Liver (tissue), 9 donors: ENCODE results near the gene PADI3. TPM values are rescaled to one million over a fixed set of nuclear protein-coding genes. Genes with fewer than 3 reads are reported as not detected.

ENCODE experiments used
- DNase-seq: peaks from one replicate; pipeline ENCODE4 v3.0.0-alpha.2; 2017; ENCODE audit warnings: low spot score
- H3K27ac ChIP-seq, 2 donors: one replicate each; pipeline ENCODE4 v1.7.0; 2013; ENCODE audit warnings: inconsistent platforms in 2 of 2, low read length in 2 of 2, control low read depth in 1 of 2, low read depth in 1 of 2, mild to moderate bottlenecking in 1 of 2
- H3K27me3 ChIP-seq, 4 donors: one replicate each; pipeline versions ENCODE4 v1.6.1 to v1.7.0; 2013; ENCODE audit warnings: low read length in 3 of 4, inconsistent platforms in 1 of 4, mild to moderate bottlenecking in 1 of 4, moderate library complexity in 1 of 4; ENCODE audit not compliant: control insufficient read depth in 4 of 4, insufficient read depth in 4 of 4
- H3K36me3 ChIP-seq, 4 donors: one replicate each; pipeline versions ENCODE4 v1.6.1 to v1.7.0; 2013; ENCODE audit warnings: low read length in 3 of 4, mild to moderate bottlenecking in 3 of 4, low read depth in 1 of 4, moderate library complexity in 1 of 4; ENCODE audit not compliant: control insufficient read depth in 4 of 4, insufficient read depth in 3 of 4
- H3K4me1 ChIP-seq, 4 donors: one replicate each; pipeline versions ENCODE4 v1.6.1 to v1.7.0; 2013; ENCODE audit warnings: low read length in 3 of 4, mild to moderate bottlenecking in 3 of 4, moderate library complexity in 1 of 4; ENCODE audit not compliant: control insufficient read depth in 4 of 4, insufficient read depth in 4 of 4
- H3K4me3 ChIP-seq, 3 donors: one replicate each; pipeline versions ENCODE4 v1.6.1 to v1.7.0; 2013; ENCODE audit warnings: low read length in 3 of 3, control low read depth in 1 of 3, low read depth in 1 of 3, mild to moderate bottlenecking in 1 of 3
- H3K9ac ChIP-seq, 2 donors: one replicate each; pipeline ENCODE4 v1.7.0; 2013; ENCODE audit warnings: low read length in 2 of 2, mild to moderate bottlenecking in 2 of 2, moderate library complexity in 2 of 2, control low read depth in 1 of 2, low read depth in 1 of 2
- H3K9me3 ChIP-seq, 4 donors: one replicate each; pipeline versions ENCODE4 v1.6.1 to v1.7.0; 2013; ENCODE audit warnings: low read length in 3 of 4; ENCODE audit not compliant: control insufficient read depth in 4 of 4
- ATF3 ChIP-seq: IDR thresholded peaks from 2 replicates; pipeline ENCODE4 v1.6.1; 2016; ENCODE audit warnings: antibody characterized with exemption
- EGR1 ChIP-seq, 2 donors: IDR thresholded peaks; 2 replicates each; pipeline ENCODE4 v1.6.1; 2016 to 2018; ENCODE audit warnings: antibody characterized with exemption in 2 of 2, low read depth in 2 of 2
- FOXA1 ChIP-seq: IDR thresholded peaks from 2 replicates; pipeline ENCODE4 v1.6.1; 2016; ENCODE audit warnings: antibody characterized with exemption
- FOXA2 ChIP-seq: IDR thresholded peaks from 2 replicates; pipeline ENCODE4 v1.6.1; 2016; ENCODE audit warnings: antibody characterized with exemption
- GABPA ChIP-seq, 2 donors: IDR thresholded peaks in 1 of 2; conservative IDR thresholded peaks in 1 of 2; 2 replicates each; pipeline ENCODE4 v1.6.1; 2016; ENCODE audit warnings: antibody characterized with exemption in 2 of 2, mild to moderate bottlenecking in 1 of 2, moderate library complexity in 1 of 2
- HNF4A ChIP-seq, 2 donors: conservative IDR thresholded peaks; 2 replicates each; pipeline ENCODE4 v1.6.1; 2016; ENCODE audit warnings: antibody characterized with exemption in 2 of 2, mild to moderate bottlenecking in 2 of 2
- HNF4G ChIP-seq: IDR thresholded peaks from 2 replicates; pipeline ENCODE4 v1.6.1; 2016; ENCODE audit warnings: antibody characterized with exemption
- JUND ChIP-seq, 2 donors: IDR thresholded peaks; 2 replicates each; pipeline ENCODE4 v1.6.1; 2016; ENCODE audit warnings: antibody characterized with exemption in 2 of 2
- NR2F2 ChIP-seq: IDR thresholded peaks from 2 replicates; pipeline ENCODE4 v1.6.1; 2016; ENCODE audit warnings: antibody characterized with exemption
- RAD21 ChIP-seq, 2 donors: IDR thresholded peaks; 2 replicates each; pipeline ENCODE4 v1.6.1; 2016; ENCODE audit warnings: antibody characterized with exemption in 2 of 2, mild to moderate bottlenecking in 2 of 2
- REST ChIP-seq: IDR thresholded peaks from 2 replicates; pipeline ENCODE4 v1.6.1; 2016; ENCODE audit warnings: antibody characterized with exemption, mild to moderate bottlenecking
- RXRA ChIP-seq, 2 donors: IDR thresholded peaks; 2 replicates each; pipeline ENCODE4 v1.6.1; 2017 to 2018; ENCODE audit warnings: antibody characterized with exemption in 2 of 2, mild to moderate bottlenecking in 1 of 2
- SP1 ChIP-seq: IDR thresholded peaks from 2 replicates; pipeline ENCODE4 v1.6.1; 2018; ENCODE audit warnings: antibody characterized with exemption, mild to moderate bottlenecking
- TAF1 ChIP-seq: conservative IDR thresholded peaks from 2 replicates; pipeline ENCODE4 v1.6.1; 2016; ENCODE audit warnings: antibody characterized with exemption, mild to moderate bottlenecking
- YY1 ChIP-seq: IDR thresholded peaks from 2 replicates; pipeline ENCODE4 v1.6.1; 2016; ENCODE audit warnings: antibody characterized with exemption, mild to moderate bottlenecking
- whole genome bisulfite sequencing: extraction: QIAGEN DNeasy Blood & Tissue Kit; methylation state at CpG from one replicate; pipeline ENCODE4 v1.1.7; 2013; 5-methylcytosine and 5-hydroxymethylcytosine counted together
- polyA plus RNA-seq, 2 donors: library from polyadenylated mRNA; stranded (reverse) in 1 of 2; unstranded in 1 of 2; fragments of 200-250 nt in 1 of 2; fragments of >200 nt in 1 of 2; fragmentation: Nextera tagmentation in 1 of 2; extraction: Ambion mirVana in 1 of 2; gene quantifications; one replicate each; pipeline versions ENCODE4 v1.2.1 to v1.2.3, GENCODE V29; 2013 to 2015
- total RNA-seq, 2 donors: library from RNA; depleted of rRNA; stranded (reverse); fragments of >200 nt; gene quantifications; one replicate each; pipeline ENCODE4 v1.2.3, GENCODE V29; 2014
- TF ChIP-seq, protein P1 (sequence below): IDR thresholded peaks from 2 replicates; pipeline ENCODE4 v1.6.1; 2016; ENCODE audit warnings: antibody characterized with exemption
- TF ChIP-seq, protein P2 (sequence below): fragments of 150-350 bp; IDR thresholded peaks from 2 replicates; pipeline ENCODE4 v1.5.1; 2017; ENCODE audit warnings: improper control_type of control experiment, low read depth, low read length; ENCODE audit not compliant: missing input control
- TF ChIP-seq, protein P3 (sequence below): IDR thresholded peaks from 2 replicates; pipeline ENCODE4 v1.6.1; 2016; ENCODE audit warnings: antibody characterized with exemption
- donor health status: healthy.
- donor health status: healthy.
- donor health status: healthy.
- donor health status: healthy.
- donor health status: healthy.

PADI3 gene
- total and polyA plus RNA-seq, 4 donors: not detected

- TF ChIP-seq HNF4G (no peak), FOXA2 (no peak), EGR1 (IDR thresholded peaks at IDR 0.05; ENCODE audit: low read depth in 2 of 2) (no peak), HNF4A (conservative IDR thresholded peaks at IDR 0.05) (no peak), NR2F2 (no peak), JUND (IDR thresholded peaks at IDR 0.05) (no peak)
- TF ChIP-seq, protein P1, sequence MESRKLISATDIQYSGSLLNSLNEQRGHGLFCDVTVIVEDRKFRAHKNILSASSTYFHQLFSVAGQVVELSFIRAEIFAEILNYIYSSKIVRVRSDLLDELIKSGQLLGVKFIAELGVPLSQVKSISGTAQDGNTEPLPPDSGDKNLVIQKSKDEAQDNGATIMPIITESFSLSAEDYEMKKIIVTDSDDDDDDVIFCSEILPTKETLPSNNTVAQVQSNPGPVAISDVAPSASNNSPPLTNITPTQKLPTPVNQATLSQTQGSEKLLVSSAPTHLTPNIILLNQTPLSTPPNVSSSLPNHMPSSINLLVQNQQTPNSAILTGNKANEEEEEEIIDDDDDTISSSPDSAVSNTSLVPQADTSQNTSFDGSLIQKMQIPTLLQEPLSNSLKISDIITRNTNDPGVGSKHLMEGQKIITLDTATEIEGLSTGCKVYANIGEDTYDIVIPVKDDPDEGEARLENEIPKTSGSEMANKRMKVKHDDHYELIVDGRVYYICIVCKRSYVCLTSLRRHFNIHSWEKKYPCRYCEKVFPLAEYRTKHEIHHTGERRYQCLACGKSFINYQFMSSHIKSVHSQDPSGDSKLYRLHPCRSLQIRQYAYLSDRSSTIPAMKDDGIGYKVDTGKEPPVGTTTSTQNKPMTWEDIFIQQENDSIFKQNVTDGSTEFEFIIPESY: no peak
These were observed 33.9 kb upstream of the PADI3 start (continued) for GRCh38 chr1:17214876-17215544.

DNA sequence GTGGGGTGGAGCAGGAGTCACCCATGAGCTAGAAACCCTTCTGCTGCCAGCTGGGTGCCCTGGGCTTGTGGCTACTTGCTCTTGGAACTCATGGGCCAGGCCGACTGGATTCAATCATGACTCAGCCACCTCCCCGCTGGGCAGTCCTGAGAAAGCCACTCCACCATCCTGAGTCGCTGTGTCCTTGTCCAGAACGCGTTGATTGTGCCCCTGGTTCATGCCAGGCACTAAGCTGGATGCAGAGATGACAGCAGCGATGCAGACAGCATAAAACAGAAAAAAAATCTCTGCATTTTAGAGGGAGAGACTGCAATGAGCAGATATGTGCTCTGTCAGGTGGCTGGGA lies 33.4 kb upstream of the PADI3 start:
- Histone ChIP-seq H3K27me3 (peaks cover 0 to 5% (median 1%) of the 10 kb centered on the region in 4 donors), H3K36me3 (no peaks in the 10 kb centered on the region), H3K9me3 (no peaks in the 10 kb centered on the region), H3K4me1 (peaks cover 0 to 14% (median 4%) of the 10 kb centered on the region in 4 donors), H3K9ac (no peak overlapping the region), H3K4me3 (no peak overlapping the region), H3K27ac (no peak overlapping the region)
- 73% methylated on average over 6 of the region's 6 CpGs for WGBS
- DNase-seq: no peak
- TF ChIP-seq JUND (IDR thresholded peaks at IDR 0.05): no peak
- no peak for TF ChIP-seq GABPA (IDR thresholded peaks at IDR 0.05 in 1 of 2, conservative IDR thresholded peaks at IDR 0.05 in 1 of 2)
- no peak for TF ChIP-seq FOXA1
- TF ChIP-seq YY1: no peak
- TF ChIP-seq TAF1: no peak
- TF ChIP-seq, protein P2, sequence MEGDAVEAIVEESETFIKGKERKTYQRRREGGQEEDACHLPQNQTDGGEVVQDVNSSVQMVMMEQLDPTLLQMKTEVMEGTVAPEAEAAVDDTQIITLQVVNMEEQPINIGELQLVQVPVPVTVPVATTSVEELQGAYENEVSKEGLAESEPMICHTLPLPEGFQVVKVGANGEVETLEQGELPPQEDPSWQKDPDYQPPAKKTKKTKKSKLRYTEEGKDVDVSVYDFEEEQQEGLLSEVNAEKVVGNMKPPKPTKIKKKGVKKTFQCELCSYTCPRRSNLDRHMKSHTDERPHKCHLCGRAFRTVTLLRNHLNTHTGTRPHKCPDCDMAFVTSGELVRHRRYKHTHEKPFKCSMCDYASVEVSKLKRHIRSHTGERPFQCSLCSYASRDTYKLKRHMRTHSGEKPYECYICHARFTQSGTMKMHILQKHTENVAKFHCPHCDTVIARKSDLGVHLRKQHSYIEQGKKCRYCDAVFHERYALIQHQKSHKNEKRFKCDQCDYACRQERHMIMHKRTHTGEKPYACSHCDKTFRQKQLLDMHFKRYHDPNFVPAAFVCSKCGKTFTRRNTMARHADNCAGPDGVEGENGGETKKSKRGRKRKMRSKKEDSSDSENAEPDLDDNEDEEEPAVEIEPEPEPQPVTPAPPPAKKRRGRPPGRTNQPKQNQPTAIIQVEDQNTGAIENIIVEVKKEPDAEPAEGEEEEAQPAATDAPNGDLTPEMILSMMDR: no peak
- TF ChIP-seq ATF3: no peak
- TF ChIP-seq HNF4A (conservative IDR thresholded peaks at IDR 0.05): no peak
- no peak for TF ChIP-seq EGR1 (IDR thresholded peaks at IDR 0.05; ENCODE audit: low read depth in 2 of 2)
- TF ChIP-seq NR2F2: no peak
- TF ChIP-seq, protein P1: no peak
- TF ChIP-seq REST: no peak
- TF ChIP-seq FOXA2: no peak
- no peak for TF ChIP-seq RAD21 (IDR thresholded peaks at IDR 0.05)
- TF ChIP-seq SP1: no peak
- no peak for TF ChIP-seq HNF4G
- TF ChIP-seq, protein P3, sequence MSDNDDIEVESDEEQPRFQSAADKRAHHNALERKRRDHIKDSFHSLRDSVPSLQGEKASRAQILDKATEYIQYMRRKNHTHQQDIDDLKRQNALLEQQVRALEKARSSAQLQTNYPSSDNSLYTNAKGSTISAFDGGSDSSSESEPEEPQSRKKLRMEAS: no peak
- no peak for TF ChIP-seq RXRA (IDR thresholded peaks at IDR 0.05)
